HG03469 (cell line): ENCODE results near the gene UBR7.

ENCODE experiments used
- ATAC-seq: cut with Tn5 transposase; IDR thresholded peaks from one replicate; pipeline ENCODE4 v1.9.1; 2021; ENCODE audit warnings: mild to moderate bottlenecking, moderate library complexity, moderate number of reproducible peaks; ENCODE audit not compliant: unreplicated experiment

UBR7 gene

DNA sequence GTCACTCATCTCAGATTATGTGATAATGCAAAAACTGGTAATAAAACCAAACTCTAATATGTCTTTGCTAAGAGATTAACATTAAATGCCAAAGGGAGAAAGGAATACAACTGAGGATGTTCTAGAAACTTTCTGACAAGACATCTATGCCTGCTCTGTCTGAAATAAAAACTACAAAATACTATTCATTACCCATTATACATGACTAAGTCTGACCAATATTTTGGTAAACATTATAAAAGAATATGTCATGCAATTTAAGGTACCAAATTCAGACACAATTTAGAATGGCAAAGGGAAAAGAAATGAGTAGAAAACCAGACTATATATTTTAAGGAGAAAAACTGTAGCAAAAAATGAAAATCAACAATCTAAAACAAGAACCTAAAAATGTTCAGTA is 39.5 kb downstream of the UBR7 start:
- no peak for ATAC-seq

- no peak for ATAC-seq
Observed at GRCh38 chr14:93249128-93249831, 42.2 kb downstream of the UBR7 start.

DNA sequence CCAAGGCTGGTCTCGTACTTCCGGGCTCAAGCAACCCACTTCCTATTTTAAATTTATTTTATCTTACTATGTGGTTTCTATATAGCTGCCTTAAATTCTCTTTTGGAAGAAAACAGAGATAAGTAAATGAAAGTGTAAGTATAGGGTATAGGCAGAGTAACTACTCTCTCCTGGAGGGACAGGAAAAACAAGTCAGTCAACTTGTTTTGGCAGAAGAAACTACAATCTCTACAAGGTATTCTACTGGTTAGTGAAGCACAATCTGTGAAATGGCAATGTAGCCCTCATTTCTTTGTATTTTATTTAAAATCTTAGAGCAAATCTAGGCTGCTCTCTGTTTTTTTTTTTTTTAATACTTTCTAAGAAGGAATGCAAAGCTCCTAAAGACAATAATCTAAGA is 55.4 kb downstream of the UBR7 start:
- ATAC-seq, result no peak

DNA sequence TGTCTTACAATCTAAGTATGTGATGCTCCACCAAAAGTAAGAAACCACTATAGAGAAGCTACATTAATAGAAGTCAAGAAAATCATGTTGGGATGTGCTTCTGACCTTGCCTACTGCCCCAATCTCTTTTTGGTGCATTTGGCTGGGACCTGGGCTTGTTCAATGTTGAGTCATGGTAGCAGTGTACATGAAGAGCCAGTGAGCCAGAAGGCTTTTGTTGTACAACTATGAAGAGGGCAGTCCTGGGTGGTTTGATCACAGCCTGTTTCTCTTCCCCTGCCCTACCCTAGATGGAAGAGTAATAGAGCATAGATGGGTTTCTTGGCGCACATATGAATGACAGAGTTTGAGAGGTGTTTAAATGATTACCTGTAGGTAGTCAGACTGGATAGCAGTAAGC is 56.4 kb downstream of the UBR7 start:
- ATAC-seq, result no peak

DNA sequence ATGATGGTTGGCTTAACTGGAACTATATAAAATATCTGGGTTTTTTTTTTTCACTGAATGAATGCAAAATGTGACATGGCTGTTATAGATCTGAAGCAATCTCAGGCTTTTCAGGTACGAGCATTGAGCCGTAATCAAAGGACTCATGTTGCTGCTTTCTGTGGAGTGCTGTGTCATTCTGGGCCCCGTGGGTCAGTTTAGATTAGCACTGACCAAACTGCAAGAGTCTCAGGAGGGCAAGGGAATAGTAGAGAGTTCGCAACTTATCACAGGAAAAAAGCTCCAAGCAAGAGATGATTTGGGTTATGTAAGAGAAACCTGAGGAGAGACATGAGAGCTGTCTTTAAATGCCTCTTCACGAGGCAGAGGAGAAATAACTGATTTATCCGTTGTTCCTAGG is 59.1 kb downstream of the UBR7 start:
- no peak for ATAC-seq

- no peak for ATAC-seq
Observed at GRCh38 chr14:93267149-93267711, 60.2 kb downstream of the UBR7 start.

- ATAC-seq, result no peak
Observed at GRCh38 chr14:93268406-93268805, 61.4 kb downstream of the UBR7 start.

DNA sequence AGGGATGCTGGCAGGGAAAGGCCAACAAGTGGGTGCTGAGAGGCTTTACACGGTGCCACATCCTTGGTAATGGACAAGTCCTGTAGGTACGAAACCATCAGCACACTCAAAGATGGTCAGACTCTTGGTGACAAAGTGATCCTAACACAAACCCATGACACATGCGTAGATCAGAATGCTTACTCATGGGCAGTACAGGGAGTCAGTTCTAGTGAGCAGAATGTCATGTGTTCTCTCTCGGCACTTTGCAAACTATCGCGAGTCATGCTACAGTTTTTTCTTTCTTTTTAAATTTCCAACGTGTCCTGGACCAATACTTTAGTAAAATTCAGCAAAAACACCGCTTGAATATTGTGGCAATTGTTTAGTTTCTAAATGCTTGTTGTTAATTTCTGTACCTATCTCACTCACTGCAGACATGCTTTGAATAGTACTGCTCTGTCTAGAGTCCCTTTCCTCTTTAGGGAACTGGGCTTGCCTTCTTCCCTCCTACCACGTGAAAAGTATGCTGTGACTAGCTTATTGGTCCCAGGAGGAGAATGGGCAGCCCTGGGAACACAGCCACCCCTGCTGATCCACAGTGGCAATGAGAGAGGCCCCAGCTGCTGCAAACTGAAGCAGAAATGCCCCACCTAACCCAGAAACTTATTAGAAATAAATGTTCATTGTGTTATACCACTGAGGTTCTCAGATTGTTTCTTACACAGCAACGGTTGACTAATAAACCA is 62.4 kb downstream of the UBR7 start:
- ATAC-seq, result no peak

DNA sequence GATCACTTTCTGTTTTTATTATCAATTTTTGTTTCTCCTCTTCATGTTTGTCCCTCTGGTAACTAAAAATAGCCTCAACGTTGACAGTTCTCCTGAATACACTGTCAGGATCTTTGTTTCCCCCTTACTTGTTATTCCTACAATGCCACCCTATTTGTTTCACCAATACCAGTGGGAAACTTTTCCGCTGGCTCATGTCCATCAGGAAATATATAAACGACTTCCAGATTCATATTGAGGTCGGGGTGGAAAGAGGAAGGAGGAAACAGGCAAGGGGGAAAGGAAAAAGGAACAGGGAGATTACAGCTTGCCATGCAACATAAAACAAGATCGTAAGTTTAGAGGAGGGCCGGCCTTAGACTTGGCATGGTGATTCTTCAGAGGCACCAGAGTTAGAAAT is 64.1 kb downstream of the UBR7 start:
- no peak for ATAC-seq

- ATAC-seq, result no peak
Observed at GRCh38 chr14:93274055-93274806, 67.2 kb downstream of the UBR7 start.

GRCh38 chr14:93276031-93276716 is 69.1 kb downstream of the UBR7 start:
- no peak for ATAC-seq
